Stimulated activated CD8-positive, alpha-beta memory T cell treated with anti-CD3 and anti-CD28 coated beads, Interleukin-12 subunit alpha, Interleukin-12 subunit beta, amount 100 ng/mL, for 24 hours (primary cell): Measurements from ENCODE around the gene CA4.

Experiments
- DNase-seq: peaks from one replicate; pipeline ENCODE4 v3.0.0-alpha.2; 2020; ENCODE audit errors: extremely low read depth

CA4 gene

DNA sequence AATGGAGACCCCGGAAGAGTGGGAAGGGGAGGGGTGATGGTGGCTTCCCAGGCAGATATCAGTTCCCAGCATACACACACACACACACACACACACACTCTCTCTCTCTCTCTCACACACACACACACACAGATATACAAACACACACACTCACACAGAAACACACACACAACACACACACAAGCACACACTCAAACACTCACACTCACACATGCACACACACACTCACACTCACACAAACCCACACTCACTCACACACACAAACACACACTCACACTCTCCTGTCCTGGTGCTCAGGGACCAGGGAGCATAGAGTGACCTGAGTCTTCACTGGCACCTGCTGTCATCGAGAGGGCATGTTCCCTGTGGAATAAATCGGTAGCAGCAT, 5.6 kb downstream of the CA4 start:
- no peak for DNase-seq

DNA sequence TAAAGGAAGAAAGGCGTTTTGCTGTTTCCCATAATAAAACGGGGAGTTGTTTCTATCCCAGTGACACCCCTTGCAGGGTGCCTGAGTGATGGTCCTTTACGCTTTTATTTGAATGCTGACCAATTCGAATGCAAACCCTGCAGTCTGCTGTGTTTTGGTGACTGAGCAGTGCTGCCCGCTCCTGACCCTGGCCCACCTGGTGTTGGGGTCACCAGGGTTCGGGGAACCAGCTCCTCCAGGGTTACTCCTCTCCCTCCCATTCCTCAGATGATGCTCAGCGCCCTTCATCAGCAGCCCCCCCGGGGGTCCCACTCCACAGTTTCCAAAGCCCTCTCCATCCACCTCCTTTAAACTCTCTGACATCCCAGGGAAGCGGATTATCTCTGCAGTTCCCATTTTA, 6.0 kb downstream of the CA4 start:
- DNase-seq, result no peak

DNA sequence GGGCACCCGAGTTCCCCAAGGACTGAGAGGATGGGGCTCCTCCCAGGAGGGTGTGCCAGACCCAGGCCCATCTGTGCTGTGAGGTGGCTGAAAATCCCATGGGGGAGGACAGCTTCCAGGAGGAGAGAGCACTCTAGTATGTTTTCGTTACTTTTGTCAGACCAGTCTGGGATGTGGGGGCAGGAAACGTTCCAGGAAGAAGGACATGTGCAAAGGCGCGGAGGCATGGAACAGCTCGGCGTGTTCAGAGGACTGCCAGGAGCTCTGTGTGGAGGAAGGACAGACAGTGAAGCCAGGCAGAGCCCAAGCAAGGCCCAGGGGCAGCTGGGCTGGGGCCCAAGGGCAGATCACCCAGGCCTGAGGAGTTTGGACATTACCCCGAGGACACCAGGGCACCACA, 7.0 kb downstream of the CA4 start:
- DNase-seq, result no peak

DNA sequence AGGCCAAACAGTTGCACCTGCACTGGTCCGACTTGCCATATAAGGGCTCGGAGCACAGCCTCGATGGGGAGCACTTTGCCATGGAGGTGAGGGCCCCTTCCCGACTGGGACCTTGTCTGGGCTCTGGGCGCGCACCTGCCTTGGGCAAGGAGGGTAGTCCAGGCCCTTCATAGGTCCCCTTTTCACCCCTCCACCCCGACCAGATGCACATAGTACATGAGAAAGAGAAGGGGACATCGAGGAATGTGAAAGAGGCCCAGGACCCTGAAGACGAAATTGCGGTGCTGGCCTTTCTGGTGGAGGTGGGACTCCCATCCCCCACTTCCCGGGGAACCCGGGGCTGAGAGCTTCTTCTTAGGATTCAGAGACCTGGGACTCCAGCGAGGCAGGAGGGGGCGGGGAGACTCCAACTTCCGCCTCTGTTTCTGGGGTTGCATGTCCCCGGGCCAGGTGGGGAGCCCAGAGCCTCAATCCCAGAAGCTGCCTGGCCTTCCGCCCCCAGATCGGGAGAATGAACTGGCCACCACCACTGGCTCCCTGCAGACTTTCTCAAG, 7.8 kb downstream of the CA4 start:
- DNase-seq, result no peak

DNA sequence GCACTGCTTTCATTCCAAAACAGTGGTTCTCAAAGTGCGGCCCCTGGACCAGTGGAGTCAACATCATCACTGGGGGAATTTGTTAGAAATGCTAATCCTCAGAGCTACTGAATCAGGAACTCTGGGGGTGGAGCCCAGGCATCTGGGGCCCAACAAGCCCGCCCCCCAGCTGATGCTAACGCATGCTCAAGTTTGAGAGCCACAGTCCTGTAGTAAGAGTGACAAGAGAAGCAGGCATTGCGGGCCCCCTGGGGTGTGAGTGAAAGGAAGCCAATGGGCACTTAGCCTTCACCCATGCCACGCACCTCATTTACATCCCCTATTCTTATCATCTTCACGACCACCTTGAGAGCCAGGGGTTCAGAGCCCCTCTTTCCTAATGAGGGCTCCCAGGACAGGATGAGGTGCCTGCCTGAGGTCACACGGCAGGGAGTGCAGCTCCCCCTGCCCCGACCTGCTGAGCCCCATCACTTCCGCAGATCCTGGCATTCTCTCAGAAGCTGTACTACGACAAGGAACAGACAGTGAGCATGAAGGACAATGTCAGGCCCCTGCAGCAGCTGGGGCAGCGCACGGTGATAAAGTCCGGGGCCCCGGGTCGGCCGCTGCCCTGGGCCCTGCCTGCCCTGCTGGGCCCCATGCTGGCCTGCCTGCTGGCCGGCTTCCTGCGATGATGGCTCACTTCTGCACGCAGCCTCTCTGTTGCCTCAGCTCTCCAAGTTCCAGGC, 9.1 kb downstream of the CA4 start:
- no peak for DNase-seq

DNA sequence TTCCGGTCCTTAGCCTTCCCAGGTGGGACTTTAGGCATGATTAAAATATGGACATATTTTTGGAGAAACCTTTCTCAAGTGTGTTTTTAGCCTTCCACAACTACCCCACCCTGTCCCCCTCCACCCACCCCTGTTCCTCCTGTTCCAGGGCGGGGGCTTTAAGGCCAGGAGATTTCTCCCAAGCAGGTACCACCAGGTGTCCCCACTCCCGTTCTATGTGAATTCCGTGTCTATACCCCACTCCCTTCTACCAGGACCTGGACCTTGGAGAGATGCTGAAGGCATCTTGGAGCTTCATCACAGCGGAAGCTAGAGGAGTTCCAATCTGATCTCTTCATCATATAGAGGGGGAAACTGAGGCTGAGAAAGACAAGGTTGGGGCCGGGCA, 9.7 kb downstream of the CA4 start:
- DNase-seq, result no peak

DNA sequence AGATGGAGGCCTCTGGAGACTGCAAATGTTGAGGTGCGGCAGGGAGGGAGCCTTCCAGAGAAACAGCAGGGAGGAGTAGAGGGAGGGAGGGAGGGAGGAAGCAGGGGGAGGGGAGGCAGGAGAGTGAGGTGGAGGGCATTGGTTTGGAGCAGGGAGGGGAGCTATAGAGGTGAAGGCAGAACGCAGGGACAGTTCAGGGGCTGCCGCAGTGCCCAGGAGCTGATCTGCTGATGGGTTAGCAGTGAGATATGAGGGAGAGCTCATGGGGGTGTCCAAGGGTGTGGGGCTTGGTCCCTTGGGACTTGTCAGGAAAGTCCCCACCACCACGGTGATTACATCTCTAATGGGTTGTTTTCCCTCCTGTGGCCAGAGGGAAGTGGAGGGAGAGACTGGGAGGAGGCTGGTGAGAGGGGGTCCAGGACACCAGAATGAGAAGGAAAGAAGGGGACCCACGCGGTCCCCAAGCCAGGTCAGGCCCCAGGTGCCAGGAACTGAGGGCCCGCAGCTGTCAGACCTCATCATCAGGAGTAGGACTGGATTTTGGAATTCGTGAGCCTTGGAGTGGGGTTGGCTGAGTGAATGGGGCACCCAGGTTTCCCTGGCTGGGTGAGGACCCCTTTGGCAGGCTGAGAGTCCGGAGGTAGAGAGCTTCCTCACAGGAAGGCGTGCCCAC, 11.2 kb downstream of the CA4 start:
- no peak for DNase-seq

DNA sequence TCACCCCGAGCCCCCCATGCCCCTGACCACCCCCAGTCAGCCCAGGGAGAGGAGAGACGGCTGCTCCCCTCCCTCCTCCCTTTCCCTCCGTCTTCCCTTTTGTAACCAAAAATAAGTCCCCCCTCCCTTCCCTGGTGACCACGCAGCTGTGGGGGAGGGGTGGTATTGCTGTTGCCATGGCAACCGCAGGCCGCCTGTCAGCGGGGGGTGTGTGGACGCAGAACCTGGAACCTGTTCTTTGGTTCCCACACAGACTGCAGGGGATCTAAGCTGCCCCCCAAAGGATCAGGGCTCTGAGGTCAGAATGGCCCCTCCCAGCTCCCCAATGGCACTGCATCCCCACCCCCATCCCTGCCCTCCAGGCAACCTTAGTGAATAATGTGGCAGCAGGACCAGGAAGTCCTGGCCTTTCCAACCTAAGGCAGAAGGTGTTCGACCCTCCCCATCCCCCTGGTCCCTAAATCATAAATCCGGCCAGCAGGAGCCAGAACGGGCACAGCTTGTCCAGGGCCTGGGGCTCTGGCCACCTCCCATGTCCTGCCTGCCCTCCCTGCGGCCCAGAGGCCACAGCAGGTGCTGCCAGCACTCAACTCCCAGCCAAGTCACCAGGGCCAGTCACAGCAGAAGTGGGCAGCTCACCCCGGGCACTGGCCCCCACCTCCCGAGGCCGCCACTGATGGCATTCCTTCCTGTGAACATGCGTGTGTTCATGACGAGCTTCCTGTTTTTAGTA, 12.0 kb downstream of the CA4 start:
- DNase-seq, result no peak

DNA sequence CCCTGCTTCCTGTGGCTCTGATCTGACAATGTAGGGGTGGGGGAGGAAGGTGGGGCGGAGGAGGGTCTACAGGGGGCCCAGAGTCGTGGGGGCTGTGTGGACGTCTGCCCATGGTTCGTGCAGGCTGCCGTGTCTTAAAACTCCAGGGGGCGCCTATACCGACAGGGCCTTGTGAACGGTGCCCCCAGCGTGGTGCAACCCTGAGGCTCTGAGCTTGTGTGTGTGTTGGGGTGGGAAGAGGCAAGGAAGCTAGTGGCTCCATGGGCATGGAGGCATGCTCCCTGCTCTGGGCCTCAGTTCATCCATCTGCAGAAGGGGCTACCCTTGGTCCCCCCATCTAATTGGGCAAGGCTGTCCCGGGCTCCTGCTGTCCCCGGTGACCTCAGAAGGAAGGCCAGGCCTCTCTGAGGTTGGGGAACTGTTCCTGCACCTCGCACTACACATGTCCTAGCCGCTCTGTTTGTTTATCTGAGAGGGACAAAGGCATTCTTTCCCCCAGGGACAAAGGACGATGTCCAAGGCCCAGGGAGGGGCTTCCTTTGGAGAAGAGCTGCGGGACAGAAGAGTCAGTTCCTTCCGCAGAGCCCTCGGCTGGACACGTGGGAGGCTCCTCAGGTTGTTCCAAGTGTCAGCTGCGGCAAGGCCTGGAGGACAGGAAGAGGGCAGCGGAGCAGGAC, 13.5 kb downstream of the CA4 start:
- no peak for DNase-seq

DNA sequence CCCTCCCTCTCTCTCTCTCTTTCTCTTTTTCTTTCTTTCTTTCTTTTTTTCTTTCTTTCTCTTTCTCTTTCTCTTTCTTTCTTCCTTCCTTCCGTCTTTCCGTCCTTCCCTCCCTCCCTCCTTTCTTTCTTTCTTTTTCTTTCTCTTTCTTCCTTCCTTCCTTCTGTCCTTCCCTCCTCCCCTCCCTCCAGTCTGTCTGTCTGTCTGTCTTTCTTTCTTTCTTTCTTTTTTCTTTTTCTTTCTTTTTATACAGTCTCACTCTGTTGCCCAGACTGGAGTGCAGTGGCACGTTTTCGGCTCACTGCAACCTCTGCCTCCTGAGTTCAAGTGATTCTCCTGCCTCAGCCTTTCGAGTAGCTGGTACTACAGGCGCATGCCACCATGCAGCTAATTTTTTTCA, 14.4 kb downstream of the CA4 start:
- DNase-seq, result no peak

DNA sequence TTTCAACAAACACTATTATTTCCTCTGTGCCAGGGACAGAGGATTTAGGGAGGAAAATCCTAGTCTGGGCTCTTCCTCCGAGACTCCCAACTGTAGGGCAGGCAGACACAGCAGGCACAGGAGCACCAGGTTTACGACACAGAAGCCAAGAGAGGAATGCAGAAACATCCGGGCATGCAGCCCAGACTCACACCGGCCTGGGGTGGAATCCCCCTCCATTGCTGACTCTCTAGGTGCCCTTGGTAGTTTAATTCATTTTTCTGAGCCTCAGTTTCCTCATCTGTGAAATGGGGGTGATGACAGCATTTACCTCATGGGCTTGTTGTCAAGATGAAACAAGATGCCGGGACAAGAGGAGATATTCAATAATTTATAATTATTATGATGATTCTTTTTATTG, 14.9 kb downstream of the CA4 start:
- no peak for DNase-seq

DNA sequence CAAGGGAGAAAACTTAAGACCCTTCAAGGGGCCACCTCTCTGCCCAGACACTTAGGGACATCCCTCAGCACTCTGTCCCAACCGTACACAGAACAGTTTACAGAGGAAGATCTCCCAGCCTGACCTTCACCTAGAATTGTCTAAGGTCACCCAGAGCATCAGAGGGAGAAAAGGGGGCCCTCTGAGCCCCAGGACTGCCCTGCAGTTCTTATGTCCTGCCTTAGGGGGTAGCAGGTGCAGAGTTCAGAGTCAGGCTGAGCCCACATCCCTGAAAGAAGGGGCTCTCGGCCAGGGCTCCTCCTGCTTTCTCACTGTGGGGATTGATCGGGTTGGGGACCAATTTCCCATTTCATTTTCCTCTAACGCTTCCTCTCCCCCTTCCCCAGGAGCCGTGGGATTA, 15.4 kb downstream of the CA4 start:
- no peak for DNase-seq

DNA sequence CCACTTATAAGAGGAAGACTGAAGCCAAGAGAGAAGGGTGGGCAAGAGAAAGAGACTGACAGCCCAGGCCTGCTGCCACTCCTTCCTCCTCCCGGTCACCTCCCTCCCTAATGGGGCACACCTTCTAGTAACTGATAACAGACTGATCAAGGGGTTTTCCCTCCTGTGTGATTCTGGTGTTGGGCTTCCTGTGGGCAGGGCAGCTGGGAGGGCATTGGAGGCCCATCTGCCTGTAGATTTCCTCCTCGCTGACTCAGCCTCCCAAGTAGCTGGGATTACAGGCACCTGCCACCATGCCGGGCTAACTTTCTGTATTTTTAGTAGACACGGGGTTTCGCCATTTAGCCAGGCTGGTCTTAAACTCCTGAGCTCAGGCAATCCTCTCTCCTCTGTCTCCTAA, 16.2 kb downstream of the CA4 start:
- DNase-seq, result no peak

DNA sequence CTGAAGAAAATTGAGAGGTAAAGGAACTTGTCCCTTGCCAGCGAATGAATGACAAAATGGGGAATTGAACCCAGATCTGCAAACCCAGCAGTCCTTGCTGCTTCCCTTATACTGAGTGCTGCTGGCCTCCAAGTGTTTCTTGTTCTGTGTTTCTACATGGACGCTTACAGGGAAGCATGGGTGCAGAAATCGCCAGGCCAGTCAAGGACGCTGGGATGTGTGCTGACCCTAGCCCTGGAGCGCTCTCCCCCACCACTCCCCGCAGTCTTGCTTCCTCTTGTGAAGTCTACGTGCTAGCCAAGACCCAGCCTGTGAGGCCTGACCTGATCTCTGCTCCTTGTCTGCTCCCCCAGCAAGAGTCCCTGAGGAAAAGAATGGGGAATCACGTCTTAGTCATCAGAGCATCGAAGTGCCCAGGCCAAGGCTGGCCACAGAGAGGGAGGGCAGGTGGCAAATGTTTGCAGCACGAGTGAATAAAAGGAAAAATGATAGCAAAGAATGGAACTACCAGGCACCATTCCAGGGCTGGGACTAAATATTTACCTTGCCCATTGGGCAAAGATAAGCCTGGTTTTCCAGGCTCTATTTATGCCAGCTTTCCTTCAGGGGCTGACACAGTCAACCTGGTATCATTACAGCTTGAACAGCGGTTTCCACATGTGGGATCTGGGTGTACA, 17.4 kb downstream of the CA4 start:
- no peak for DNase-seq

DNA sequence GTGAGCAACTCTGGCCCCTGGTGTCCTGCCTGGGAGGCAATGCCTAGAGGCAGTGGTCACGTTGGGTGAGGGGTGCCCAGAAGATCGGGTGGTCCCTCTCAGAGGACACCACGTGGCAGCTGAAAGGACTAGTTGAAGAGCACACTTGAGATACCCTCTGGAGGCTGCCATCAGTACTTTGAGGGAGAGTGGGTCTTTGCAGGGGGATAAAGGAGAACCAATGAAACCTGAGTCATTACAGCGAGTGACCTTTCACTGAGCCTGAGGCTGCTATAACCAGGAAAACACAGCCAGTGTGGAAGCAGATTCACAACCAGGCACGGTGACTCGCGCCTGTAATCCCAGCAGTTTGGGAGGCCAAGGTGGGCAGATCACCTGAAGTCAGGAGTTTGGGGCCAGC, 18.9 kb downstream of the CA4 start:
- DNase-seq, result no peak

DNA sequence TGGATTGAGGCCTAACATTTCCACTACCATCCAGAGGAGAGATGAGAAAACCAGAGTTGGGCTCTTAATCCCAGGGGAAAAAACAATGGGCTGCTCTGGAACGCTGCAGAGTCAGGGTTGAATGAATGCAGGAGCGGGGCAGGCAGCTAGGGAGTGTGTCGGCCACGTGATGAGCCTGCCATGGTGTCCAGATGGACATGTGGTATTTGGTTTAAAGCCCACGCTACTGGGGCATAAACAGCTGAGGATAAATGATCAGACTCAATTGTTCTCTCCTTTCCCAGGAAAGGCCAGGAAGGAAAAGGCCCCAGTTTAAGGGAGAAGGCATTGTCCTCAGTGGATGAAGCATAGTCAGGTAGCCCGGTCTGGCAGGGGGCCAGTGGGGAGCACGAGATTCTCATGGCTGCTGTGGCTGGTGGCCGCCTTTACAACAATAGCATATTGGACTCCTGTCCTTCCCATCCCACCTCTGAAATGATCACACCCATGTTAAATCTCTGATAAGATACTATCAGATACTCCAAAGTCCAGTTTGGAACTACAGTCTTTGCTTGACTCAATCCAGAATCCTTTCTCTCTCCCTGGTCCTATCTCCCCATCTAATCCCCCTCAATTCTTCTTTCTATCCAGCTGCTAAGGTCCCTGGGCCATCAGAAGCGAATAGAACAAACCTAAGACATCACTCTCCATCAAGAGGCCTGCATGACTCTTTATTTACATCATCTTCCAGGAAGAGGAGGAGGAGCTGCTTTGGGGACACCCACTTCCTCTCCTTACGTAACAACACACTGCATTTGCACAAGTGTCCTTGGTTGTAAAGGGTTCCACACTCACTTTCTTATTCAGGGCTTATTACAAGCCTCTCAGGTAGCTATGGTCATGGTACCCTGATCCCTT, 20.4 kb downstream of the CA4 start:
- DNase-seq, result no peak

DNA sequence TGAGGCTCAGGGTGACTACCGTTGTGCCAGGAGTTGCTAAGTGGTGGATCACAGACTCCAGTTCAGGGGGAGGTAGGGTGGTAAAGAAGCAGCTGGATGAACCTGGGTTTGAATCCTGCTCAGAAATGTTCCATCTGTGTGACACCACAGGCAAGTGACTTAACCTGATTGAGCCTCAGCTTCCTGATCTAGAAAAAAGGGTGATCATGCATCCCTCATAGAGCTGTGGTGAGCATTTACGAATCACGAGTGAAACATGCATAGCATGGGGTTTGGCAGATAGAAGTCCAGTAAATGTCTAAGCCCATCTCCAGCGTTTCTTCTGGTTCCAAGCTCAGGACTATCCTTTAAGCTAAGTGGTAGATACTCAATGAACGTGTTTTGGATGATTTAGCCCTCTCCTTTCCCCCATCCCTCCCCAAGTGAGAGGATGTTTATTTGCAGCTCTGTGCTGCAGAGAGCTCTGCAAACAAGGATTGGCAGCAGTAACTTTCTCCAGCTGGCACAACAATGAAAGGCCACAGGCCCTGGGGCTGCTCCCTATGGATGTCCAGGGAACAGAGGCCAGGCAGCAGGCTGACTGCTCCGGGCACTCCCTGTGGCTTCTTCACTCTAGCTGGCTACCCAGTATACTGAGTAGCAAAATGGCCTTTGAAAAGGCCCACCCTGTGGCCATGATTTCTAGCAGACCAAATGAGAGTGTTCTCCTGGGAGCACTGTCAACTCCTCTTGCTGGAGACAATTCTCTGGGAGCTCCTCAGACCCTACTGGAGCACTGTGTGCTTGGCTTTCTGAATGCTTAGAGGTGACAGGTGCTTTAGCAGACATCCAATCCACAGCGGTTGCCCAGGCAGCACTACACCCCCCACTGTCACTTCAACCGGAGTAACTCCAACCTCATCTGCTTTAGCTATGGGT, 21.3 kb downstream of the CA4 start:
- DNase-seq, result no peak

DNA sequence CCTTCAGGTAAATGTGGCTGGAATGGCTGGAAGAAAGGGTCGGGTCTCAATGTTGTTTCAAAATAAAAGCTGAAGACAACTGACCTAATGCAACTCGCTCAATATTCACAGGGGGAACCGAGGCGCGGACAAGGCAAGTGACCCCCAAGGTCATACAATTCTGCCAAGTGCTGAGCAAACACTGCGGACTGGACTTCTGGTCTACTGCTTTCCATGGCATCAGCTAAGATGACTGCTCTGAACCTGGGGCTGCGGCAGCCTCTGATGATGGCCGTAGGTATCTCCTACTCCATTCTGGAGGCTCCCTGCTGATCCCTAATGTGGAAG, 21.9 kb downstream of the CA4 start:
- no peak for DNase-seq

DNA sequence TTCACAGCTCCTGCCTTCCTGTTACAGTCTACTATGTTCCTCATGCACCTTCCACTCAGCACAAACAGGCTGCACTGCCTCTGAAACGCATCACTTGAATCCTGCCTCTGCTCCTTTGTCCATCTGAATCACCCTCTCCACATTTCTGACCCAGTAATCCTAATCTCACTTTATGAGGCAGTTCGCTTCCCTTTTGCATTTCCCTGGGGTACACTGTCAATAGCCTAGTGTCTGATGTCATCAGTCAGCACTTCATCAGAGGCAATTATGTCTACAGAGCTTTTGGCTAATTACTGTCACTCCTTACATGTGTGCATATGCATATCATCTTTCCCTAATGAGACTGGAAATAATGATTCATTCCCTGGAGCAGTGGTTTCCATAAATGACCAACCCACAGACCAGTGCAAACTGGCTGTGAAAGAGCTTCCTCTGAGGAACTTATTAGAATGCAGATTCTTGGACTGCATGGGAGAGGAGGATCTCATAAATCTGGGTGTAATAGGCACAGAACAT, 23.6 kb downstream of the CA4 start:
- no peak for DNase-seq

DNA sequence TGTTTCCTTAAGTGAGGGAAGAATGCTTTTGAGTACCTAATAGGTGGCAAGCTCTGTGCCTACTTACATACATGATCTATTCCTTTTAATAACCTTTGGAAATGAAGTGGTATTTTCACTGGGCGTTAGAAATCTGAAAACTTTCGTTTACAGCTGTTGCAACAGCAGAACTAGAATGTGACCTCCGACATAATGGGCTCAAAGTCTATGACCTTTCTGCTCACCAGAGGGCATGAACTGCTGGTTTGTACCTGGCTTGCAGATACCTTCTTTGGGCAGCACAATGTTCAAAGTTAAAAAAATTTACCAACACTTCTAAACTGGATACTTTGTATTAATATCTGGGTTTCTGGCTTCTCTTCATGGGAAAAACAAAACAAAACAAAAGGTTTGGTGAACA, 24.3 kb downstream of the CA4 start:
- no peak for DNase-seq
